HS-5 (cell line): ENCODE data around the gene TCF12.

Experiments
- DNase-seq: peaks from one replicate; pipeline ENCODE4 v3.0.0-alpha.2; 2012; ENCODE audit warnings: low read depth

Gene TCF12

GRCh38 chr15:57169643-57170042 lies 251.2 kb downstream of the TCF12 start:
- no peak for DNase-seq

DNA sequence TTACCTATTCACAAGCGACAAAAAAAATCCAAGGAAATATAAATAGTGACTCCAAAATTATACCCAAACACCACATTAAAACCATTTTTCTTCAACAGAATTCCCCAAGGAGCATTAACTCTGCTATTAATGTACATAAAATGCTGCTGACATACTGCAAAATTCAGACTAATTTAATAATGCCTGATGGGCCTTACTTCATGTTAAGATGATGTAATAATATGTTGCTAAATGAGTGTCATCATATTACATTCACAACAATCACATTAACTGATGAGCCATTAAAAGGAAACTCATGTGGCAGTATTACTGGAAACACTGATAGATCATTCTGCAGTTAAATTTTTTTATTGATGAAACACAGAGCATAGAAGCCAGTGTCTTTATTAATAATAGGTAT lies 253.0 kb downstream of the TCF12 start:
- no peak for DNase-seq

- DNase-seq = no peak
Observed at GRCh38 chr15:57172925-57173324, 254.5 kb downstream of the TCF12 start.

GRCh38 chr15:57183041-57183440 lies 264.6 kb downstream of the TCF12 start:
- no peak for DNase-seq

DNA sequence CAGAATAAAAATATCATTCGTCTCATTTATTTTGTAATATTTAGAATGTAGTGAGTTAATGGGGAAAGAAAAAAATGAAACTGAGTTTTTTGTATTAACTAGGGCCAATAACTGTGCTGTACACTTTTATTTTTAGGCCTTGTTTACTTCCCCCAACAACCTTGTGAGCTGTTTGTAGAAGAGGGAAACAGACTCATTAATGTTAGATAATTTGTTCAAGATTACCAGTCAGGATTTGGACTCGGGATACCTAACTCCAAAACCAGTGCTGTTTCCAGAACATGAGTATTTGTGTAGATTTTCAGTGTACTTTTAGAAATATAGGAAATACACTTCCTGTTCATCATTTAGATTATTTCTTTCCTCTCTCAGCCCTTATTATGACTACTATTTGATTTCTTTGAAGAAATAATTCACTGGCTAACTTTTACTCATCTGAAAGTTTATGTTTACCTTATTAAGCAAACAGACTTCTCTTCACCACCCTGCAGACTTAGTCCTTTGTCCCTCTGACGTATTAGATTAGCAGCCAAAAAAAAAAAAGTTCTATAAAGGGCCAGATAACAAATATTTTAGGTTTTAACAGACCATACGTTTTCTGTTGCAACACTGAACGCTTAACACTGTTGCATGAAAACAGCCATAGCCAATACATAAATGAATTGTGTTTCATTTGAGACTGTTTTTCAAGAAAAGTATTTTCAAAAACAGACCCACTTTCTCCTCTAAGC lies 265.3 kb downstream of the TCF12 start:
- no peak for DNase-seq

GRCh38 chr15:57184502-57184901 lies 266.1 kb downstream of the TCF12 start:
- no peak for DNase-seq

- no peak for DNase-seq
Observed at GRCh38 chr15:57185507-57186074, 267.1 kb downstream of the TCF12 start.

DNA sequence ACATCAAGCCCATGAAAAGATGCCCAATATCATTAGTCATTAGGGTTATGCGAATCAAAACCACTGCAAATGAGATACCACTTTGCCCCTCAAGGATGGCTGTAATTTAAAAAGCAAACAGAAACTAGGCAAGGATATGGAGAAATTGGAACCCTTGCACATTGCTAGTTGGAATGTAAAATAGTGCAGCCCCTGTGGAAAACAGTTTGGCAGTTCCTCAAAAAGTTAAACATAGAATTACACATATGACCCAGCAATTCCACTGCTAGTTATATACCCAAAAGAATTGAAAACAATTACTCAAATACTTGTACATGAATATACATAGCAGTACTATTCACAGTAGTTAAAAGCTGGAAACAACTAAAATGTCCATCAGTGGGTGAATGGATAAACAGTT lies 271.0 kb downstream of the TCF12 start:
- no peak for DNase-seq

GRCh38 chr15:57190208-57190607 lies 271.8 kb downstream of the TCF12 start:
- DNase-seq = no peak

GRCh38 chr15:57193161-57193560 lies 274.7 kb downstream of the TCF12 start:
- DNase-seq = no peak

- no peak for DNase-seq
Observed at GRCh38 chr15:57195326-57195725, 276.9 kb downstream of the TCF12 start.

DNA sequence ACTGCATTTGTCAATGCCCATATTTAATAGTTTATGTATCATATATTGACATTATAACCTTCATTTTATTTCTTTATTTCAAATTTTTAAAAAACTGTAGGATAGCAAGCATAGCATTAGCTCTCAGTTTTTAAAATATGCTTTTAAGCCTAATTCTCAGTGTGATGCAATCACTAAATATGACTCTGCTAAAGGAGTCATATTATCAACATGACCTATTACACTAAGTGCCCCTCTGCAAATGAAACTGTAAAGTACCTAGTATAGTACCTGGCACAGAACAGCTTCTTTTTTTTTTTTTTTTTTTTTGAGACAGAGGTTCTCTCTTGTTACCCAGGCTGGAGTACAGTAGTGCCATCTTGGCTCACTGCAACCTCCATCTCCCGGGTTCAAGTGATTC lies 278.4 kb downstream of the TCF12 start:
- DNase-seq = no peak

GRCh38 chr15:57198131-57198530 lies 279.7 kb downstream of the TCF12 start:
- DNase-seq = no peak

DNA sequence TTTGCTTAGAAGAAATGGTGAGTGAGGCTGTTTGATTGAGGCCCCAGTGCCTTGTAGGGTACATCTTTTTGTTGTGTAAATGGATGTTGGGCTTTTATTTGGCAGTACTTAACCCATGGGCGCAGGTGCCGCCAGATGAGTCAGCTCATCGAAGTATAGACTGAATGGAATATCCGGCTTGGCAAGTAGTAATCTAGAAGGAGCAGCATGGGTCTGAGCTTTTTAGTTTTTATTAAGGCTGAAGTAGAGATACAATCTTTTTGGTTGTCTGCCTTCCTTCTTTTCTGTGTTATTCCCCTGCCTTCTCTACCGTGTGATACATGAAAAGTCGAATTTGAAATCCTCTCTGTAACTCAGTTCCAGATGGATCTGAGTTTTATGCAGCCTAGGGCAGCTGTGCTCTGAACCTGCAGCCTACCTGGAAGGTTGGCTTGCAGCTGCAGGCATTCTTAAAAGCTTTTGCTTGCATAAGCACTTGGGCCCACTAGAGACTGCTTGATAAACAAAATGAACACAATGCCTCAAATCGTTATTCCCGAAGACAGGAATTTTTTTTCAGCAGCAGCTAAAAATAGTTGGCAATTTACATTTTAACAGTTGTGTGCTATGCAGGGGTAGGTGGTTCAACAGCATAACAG lies 280.3 kb downstream of the TCF12 start:
- DNase-seq = no peak

DNA sequence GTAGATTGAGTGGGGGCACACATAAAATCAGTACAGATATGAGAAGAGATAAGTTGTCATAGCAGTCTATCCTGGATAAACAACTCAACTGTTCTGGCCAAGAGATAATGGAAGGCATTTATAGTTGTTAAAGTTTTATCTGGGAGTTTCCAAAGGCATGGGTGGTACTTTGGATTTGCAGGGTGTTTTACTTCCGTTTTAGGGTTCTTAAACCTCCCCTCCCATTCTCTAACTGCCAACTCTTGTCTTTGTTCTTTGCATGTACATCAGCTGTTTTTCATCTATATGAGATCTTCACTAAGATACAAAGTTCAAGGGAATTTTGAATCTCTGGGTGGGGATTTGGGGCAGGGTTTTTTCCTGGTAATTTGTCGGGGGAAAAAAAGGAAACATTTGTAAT lies 283.1 kb downstream of the TCF12 start:
- no peak for DNase-seq

DNA sequence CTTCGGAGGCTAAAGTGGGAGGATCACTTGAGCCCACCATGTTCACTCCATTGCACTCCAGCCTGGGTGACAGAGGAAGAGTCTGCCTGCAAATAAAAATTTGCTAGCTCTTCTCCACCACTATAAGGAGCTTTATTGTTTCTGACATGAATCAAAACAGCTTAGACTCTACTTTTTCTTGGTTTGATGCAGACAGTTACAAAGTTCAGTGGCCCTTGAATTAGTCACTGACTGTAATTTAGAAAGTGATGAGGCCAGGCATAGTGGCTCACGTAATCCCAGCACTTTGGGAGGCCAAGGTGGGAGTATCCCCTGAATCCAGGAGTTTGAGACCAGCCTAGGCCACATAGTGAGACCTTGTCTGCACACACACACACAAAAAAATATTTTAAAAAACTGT lies 285.5 kb downstream of the TCF12 start:
- no peak for DNase-seq

GRCh38 chr15:57205027-57205855 lies 286.8 kb downstream of the TCF12 start:
- DNase-seq = no peak

- no peak for DNase-seq
Observed at GRCh38 chr15:57205996-57206395, 287.6 kb downstream of the TCF12 start.

DNA sequence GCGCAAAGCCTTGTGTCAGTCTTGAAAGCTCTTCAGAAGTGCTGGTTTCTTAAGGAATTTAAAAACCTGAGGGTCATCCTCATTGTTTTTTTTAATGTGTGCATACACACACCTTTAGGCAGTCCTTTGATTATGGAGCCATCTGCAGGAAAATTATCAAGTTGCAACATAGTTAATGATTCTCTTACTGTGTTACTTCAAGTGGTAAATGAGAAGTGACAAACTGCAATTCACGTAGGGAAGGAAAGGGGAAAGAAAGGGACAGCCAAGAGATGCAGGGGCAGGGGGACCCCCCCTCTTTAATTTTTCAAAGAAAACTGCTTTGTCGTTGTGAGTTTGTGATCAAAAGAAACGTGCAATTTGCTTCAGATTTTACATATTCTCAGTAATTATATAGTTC lies 295.4 kb downstream of the TCF12 start:
- no peak for DNase-seq

GRCh38 chr15:57215326-57215725 lies 296.9 kb downstream of the TCF12 start:
- no peak for DNase-seq

DNA sequence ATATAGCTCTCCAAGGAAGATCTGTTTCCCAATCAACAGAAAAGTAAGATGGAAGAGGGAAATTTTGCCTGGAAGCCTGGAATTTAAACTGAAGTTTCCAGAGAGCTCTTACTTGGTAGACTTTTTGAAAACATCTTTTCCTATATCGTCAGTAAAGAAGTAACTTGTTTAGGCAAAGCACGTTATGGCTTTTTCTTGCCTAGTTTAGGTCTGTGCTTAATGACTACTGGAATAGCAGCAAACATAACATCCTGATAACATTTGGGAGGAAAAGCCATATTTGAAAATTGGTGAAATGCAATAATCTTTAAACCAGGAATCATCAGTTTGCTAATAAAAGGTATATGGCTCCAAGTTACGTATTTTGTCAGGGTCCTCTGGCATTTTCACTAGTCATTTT lies 297.4 kb downstream of the TCF12 start:
- no peak for DNase-seq

DNA sequence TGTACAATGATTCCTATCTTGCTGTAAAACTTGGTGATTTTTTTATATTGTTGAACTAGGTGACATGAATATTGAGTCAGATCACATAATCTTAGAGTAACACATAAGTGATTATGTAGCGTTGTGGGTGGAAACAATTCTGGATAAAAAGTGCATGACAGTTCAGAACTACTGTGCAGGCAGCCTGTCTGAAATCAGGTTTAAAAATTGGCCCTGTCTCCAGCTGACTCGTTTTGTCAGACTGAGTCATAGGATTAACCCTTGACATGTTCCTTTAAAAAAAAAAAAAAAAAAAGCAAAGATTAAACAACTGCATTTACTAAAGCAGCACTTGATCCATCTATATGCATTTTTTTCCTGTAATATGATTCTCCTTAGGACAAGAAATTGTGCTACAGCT lies 297.8 kb downstream of the TCF12 start:
- DNase-seq = peak; percentile 76
